K562 (cell line): ENCODE measurements around the gene TICAM1.

ENCODE experiments used
- CBX5 ChIP-seq: IDR thresholded peaks from 2 replicates; pipeline ENCODE4 v1.6.1; 2014; ENCODE audit warnings: low read depth, borderline replicate concordance
- EP300 ChIP-seq: IDR thresholded peaks from 2 replicates; pipeline ENCODE4 v1.6.1; 2012; ENCODE audit warnings: low read length, improper control_type of control experiment
- STAT6 ChIP-seq: sonication (generic); formaldehyde crosslinking; IDR thresholded peaks from 2 replicates; pipeline ENCODE4 v1.8.1; 2023; ENCODE audit warnings: mild to moderate bottlenecking, missing genetic modification reagents
- USF2 ChIP-seq: sonication (generic); formaldehyde crosslinking; IDR thresholded peaks from 2 replicates; pipeline ENCODE4 v1.5.0; 2020; ENCODE audit warnings: missing genetic modification reagents
- ZBTB7A ChIP-seq: IDR thresholded peaks from 2 replicates; pipeline ENCODE4 v1.6.1; 2011; ENCODE audit warnings: low read depth, mild to moderate bottlenecking, low read length, moderate library complexity, borderline replicate concordance; ENCODE audit not compliant: control insufficient read depth
- ZFP1 ChIP-seq: fragments of 450-650 bp; formaldehyde crosslinking; IDR thresholded peaks from 2 replicates; pipeline ENCODE4 v1.4.0; 2020; ENCODE audit warnings: mild to moderate bottlenecking, mixed read lengths
- ZNF143 ChIP-seq: sonication (generic); formaldehyde crosslinking; IDR thresholded peaks from 2 replicates; pipeline ENCODE4 v1.9.0; 2022; ENCODE audit warnings: mild to moderate bottlenecking, missing genetic modification reagents
- ZNF324 ChIP-seq: fragments of 250-450 bp; sonication (Bioruptor Pico); IDR thresholded peaks from 2 replicates; pipeline ENCODE4 v1.4.0; 2020; ENCODE audit warnings: mild to moderate bottlenecking
- ZNF561 ChIP-seq: fragments of 450-650 bp; formaldehyde crosslinking; conservative IDR thresholded peaks from 2 replicates; pipeline ENCODE4 v1.4.0; 2020; ENCODE audit warnings: mild to moderate bottlenecking, moderate library complexity
- TF ChIP-seq, protein P1 (sequence below), 3 experiments: IDR thresholded peaks in 2 of 3; conservative IDR thresholded peaks in 1 of 3; 2 replicates each; pipeline ENCODE4 v1.5.1; 2011 to 2012; ENCODE audit warnings: low read length in 3 of 3, mild to moderate bottlenecking in 3 of 3, control low read depth in 2 of 3, improper control_type of control experiment in 1 of 3, inconsistent platforms in 1 of 3, low read depth in 1 of 3, mixed read lengths in 1 of 3, moderate library complexity in 1 of 3; ENCODE audit not compliant: insufficient read depth in 2 of 3
- TF ChIP-seq, protein P2 (sequence below), 2 experiments: fragments of 200-800 bp in 1 of 2; sonication (Bioruptor generic) in 1 of 2; sonication (generic) in 1 of 2; formaldehyde crosslinking in 1 of 2; IDR thresholded peaks in 1 of 2; conservative IDR thresholded peaks in 1 of 2; 2 replicates each; pipeline versions ENCODE4 v1.5.0 to v1.6.1; 2016 to 2020; ENCODE audit warnings: missing compliant biosample characterization in 1 of 2, missing genetic modification characterization in 1 of 2, missing genetic modification reagents in 1 of 2
- TF ChIP-seq, protein P3 (sequence below): fragments of 450-650 bp; IDR thresholded peaks from 2 replicates; pipeline ENCODE4 v1.6.1; 2016; ENCODE audit warnings: missing biosample characterization, missing genetic modification characterization

DNA sequence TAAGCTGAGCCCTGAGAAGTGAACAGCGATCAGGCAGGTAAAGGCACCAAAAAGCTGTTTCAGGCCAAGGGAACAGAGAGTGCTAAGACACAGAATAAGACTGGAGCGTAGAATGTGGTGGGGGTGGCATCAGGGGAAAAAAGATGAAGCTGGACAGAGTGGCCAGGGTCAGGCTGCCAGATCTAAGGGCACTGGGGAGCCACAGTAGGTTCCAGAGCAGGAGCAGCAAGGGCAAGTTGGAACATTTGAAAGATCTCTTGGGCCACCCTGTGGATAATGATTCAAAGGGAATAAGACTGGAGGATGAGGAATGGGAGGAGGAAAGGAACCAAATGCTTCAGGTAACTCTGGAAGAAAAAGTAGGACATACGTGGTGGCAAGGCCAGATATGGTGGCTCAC lies 42.4 kb upstream of the TICAM1 start:
- TF ChIP-seq ZBTB7A (no peak), ZNF143 (CRISPR knock-in tag) (no peak), ZNF324 (no peak), EP300 (no peak), CBX5 (no peak), ZNF561 (no peak), STAT6 (no peak), ZFP1 (CRISPR knock-in tag) (no peak), USF2 (CRISPR knock-in tag) (no peak)
- TF ChIP-seq, protein P1, sequence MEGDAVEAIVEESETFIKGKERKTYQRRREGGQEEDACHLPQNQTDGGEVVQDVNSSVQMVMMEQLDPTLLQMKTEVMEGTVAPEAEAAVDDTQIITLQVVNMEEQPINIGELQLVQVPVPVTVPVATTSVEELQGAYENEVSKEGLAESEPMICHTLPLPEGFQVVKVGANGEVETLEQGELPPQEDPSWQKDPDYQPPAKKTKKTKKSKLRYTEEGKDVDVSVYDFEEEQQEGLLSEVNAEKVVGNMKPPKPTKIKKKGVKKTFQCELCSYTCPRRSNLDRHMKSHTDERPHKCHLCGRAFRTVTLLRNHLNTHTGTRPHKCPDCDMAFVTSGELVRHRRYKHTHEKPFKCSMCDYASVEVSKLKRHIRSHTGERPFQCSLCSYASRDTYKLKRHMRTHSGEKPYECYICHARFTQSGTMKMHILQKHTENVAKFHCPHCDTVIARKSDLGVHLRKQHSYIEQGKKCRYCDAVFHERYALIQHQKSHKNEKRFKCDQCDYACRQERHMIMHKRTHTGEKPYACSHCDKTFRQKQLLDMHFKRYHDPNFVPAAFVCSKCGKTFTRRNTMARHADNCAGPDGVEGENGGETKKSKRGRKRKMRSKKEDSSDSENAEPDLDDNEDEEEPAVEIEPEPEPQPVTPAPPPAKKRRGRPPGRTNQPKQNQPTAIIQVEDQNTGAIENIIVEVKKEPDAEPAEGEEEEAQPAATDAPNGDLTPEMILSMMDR (IDR thresholded peaks at IDR 0.05 in 2 of 3, conservative IDR thresholded peaks at IDR 0.05 in 1 of 3; ENCODE audit: insufficient read depth in 2 of 3, low read depth in 1 of 3, low read length in 3 of 3) = no peak
- TF ChIP-seq, protein P2, sequence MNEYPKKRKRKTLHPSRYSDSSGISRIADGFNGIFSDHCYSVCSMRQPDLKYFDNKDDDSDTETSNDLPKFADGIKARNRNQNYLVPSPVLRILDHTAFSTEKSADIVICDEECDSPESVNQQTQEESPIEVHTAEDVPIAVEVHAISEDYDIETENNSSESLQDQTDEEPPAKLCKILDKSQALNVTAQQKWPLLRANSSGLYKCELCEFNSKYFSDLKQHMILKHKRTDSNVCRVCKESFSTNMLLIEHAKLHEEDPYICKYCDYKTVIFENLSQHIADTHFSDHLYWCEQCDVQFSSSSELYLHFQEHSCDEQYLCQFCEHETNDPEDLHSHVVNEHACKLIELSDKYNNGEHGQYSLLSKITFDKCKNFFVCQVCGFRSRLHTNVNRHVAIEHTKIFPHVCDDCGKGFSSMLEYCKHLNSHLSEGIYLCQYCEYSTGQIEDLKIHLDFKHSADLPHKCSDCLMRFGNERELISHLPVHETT (CRISPR knock-in tag; conservative IDR thresholded peaks at IDR 0.05 in 1 of 2, IDR thresholded peaks at IDR 0.05 in 1 of 2) = no peak
- TF ChIP-seq, protein P3, sequence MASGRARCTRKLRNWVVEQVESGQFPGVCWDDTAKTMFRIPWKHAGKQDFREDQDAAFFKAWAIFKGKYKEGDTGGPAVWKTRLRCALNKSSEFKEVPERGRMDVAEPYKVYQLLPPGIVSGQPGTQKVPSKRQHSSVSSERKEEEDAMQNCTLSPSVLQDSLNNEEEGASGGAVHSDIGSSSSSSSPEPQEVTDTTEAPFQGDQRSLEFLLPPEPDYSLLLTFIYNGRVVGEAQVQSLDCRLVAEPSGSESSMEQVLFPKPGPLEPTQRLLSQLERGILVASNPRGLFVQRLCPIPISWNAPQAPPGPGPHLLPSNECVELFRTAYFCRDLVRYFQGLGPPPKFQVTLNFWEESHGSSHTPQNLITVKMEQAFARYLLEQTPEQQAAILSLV (tag) = no peak
